NCI-H187 treated with DMSO at 0.1 percent for 48 hours (cell line): ENCODE measurements around the gene TYK2.
"Not testable (repeated sequence)": the region's sequence is repeated elsewhere in the genome, so short reads cannot be mapped to it uniquely, and the experiment has no call there.

Experiments used
- DNase-seq: peaks from one replicate; lab custom pipeline; 2025; lab: John Stamatoyannopoulos, UW

Gene TYK2

GRCh38 chr19:10407096-10407495 is 26.7 kb upstream of the TYK2 start:
- no peak for DNase-seq

- DNase-seq, result no peak
Measured at GRCh38 chr19:10406191-10406590, 25.8 kb upstream of the TYK2 start.

- DNase-seq, result no peak
Measured at GRCh38 chr19:10404888-10405820, 24.8 kb upstream of the TYK2 start.

GRCh38 chr19:10403137-10404021 is 23.0 kb upstream of the TYK2 start, which contains the start of gene CDC37:
Gene CDC37, minus strand, starts transcription at chr19:10403542. Its CDS starts 63 bp downstream, at chr19:10403479.
- peak; percentile 26 for DNase-seq

GRCh38 chr19:10402441-10403038 is 22.2 kb upstream of the TYK2 start:
- DNase-seq, result no peak

- DNase-seq, result no peak
Measured at GRCh38 chr19:10399878-10400277, 19.5 kb upstream of the TYK2 start.

- DNase-seq, result not testable (repeated sequence)
Measured at GRCh38 chr19:10399340-10399739, 19.0 kb upstream of the TYK2 start.

- no peak for DNase-seq
Measured at GRCh38 chr19:10398819-10399218, 18.4 kb upstream of the TYK2 start.

GRCh38 chr19:10395917-10396316 is 15.5 kb upstream of the TYK2 start:
- DNase-seq, result no peak

- no peak for DNase-seq
Measured at GRCh38 chr19:10395436-10395835, 15.1 kb upstream of the TYK2 start.

GRCh38 chr19:10395003-10395402 is 14.6 kb upstream of the TYK2 start:
- no peak for DNase-seq

GRCh38 chr19:10393137-10393536 is 12.8 kb upstream of the TYK2 start:
- DNase-seq, result no peak

- DNase-seq, result no peak
Measured at GRCh38 chr19:10392120-10392519, 11.7 kb upstream of the TYK2 start.

GRCh38 chr19:10390652-10391286 is 10.4 kb upstream of the TYK2 start:
- no peak for DNase-seq

- DNase-seq, result no peak
Measured at GRCh38 chr19:10389863-10390262, 9.5 kb upstream of the TYK2 start.

- no peak for DNase-seq
Measured at GRCh38 chr19:10388957-10389356, 8.6 kb upstream of the TYK2 start.

- DNase-seq, result no peak
Measured at GRCh38 chr19:10384580-10384979, 4.2 kb upstream of the TYK2 start.

GRCh38 chr19:10383223-10383499 is 2.8 kb upstream of the TYK2 start:
- not testable (repeated sequence) for DNase-seq

- no peak for DNase-seq
Measured at GRCh38 chr19:10379880-10380312, 476 bp downstream of the TYK2 start.

GRCh38 chr19:10378124-10378523 is 2.2 kb downstream of the TYK2 start:
- no peak for DNase-seq

- not testable (repeated sequence) for DNase-seq
Measured at GRCh38 chr19:10377140-10377640, 3.2 kb downstream of the TYK2 start.

- no peak for DNase-seq
Measured at GRCh38 chr19:10374931-10375330, 5.4 kb downstream of the TYK2 start.
